ENCODE measurements around the gene PANX1.

PANX1 gene

DNA sequence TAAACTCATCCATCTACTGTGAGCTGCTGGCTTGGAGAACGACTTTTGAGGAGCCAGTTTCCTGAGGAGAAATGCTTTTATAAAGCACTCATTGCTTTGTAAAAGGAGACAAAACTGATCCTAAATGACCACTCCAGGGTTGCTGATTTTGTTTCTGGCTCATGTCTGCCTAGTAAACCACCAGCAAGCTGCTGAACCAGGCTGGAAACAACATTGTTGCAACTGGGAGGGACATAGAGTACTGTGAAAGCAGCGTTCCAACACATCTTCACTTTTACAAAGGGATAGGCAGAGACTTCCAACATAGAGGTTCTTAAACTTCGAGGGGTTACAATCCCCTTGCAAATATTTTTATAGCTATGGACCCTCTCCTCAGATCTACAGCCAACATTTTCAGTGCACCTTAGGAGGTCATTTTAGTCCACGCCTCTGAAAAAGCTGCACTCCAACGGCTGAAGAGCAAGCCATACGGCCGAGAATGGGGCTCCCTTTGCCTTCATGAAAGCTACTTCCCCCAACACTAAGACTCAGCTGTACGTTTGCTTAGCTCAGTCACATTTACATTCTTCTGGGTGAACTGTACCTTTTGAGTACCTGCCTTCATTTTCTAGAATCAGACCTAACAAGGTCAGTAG is 54.7 kb downstream of the PANX1 start:
- in situ Hi-C loops (cut with MboI; ENCODE audit: low sequenced_read_pairs) = loop anchor here (10.0 kb wide), 1 partner anchor 321 kb away; no protein-coding TSS in a partner anchor

DNA sequence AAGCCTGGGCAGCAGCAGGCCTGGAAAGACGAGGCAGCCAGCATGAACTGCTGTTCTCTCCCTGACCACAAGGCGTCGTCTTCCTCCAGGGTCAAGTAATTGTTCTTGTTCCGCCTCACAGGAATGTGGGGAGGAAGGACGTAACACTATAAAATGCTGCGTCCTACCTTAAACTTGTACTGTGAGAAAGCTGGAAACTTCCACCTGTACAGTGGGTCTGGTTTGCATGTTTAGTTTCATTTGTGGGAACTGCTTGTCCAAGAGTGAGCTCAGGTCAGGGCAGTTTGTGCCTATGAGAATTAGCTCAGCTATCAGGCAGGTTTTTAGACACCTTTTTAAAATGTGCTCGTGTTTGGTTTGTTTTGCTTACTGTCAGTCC is 55.2 kb downstream of the PANX1 start:
- in situ Hi-C loops (cut with MboI; ENCODE audit: low sequenced_read_pairs) = loop anchor here (10.0 kb wide), 1 partner anchor 321 kb away; no protein-coding TSS in a partner anchor

DNA sequence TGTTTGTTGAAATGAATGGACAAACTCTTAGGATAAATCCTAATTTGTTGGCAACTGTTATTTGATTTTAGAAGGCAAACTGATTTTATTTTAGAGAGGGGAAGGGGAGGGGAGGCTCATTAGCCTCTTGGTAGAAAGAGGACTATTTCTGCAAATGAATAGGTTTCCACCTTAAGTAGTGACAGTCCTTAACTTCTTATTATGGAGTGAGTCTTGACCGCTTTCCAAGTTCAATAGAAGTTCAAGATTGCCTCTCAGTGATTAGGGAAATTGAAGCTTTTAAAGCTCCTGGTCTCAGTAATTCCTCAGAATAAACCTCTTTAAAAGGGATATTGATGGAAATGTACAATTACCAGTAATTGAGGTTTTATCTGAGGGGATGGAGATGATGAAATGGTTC is 55.7 kb downstream of the PANX1 start:
- in situ Hi-C loops (cut with MboI; ENCODE audit: low sequenced_read_pairs) = loop anchor here (10.0 kb wide), 1 partner anchor 320 kb away; no protein-coding TSS in a partner anchor

DNA sequence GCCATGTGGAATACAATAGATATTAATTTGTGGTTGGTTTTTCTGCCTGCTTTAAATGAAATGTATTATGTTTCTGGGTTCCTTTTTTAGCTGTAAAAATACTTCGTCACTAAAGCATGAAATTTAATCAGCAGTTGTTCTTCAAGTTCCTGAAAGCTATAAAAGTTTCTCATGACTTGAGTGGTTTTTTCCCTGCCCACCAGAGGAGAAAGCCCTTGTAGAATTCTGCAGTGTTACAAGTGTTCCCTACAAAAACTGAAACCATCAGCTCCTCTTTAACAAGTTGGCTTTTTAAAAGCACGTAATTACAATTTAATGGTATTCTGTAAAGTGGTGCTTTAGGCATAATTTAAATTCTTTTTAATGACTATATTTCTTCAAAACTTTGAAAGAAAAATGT is 56.2 kb downstream of the PANX1 start:
- in situ Hi-C loops (cut with MboI; ENCODE audit: low sequenced_read_pairs) = loop anchor here (10.0 kb wide), 1 partner anchor 320 kb away; no protein-coding TSS in a partner anchor

DNA sequence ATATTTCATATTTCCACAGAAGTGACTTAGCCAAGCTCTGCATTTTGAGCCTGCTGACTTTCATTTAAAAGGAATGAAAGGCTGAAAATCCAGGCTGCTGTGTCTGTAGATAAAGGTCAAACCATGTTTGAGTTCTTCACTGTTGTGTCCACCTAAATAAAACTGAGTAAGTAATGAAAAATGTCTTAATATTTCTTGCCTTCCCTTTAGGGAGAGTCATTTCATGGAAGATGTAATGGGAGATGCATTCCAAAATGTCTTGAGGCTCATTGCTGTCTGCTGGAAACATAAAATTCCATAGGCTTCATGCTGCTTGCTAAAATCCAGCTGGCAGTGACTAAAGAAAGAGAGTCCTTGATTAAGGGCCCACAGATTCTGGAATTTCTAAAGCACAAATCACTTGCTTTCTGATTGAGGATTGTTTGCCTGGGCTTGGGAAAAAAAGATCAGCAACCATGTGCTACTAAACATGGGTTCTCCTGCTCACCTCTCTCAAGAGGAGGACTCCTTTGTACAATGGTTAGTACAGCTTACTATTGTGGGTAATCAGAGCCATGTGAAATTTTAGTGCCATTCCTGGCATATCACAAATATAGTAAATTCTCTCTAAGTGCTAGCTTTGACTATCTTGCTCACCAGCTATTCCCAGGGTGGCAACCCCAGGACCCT is 56.9 kb downstream of the PANX1 start:
- in situ Hi-C loops (cut with MboI; ENCODE audit: low sequenced_read_pairs) = loop anchor here (10.0 kb wide), 1 partner anchor 319 kb away; no protein-coding TSS in a partner anchor

DNA sequence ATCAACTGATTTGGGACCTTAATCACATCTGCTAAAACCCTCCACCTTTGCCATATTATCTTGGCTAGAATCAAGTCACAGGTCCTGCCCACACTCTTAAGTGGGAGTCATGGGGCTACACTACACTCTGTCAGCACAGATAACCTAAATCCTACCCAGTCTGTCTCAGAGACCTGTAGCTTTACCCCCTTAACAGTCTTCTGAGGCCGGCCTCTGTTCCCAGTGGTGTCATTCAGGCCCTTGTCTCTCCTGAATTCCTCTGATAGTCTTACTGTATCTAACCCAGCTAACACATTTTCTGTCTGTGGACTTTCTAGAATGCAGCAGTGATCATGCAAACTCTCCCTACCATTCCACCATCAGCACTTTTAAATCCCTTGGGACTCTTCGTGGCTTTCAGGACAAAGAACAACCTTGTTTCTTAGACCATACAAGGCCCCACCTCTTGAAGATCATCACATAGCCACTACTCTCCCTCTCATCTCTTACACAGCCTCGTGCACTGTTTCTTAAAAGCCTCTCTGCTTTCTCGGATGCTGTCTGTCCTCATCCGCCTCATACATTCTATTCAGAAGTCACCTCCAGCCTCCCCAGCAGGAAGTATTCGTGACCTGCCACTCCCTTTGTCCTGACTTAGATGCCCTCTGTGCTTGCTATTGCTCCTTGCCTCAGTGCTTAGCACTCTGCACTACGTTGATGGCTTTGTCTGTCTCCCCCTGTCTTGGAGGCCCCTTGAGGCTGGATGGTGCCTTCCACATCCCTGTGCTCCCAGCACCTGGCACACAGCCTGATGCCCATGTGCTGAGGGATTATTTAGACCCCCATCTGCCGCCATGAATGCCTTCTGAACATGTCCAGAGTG is 57.9 kb downstream of the PANX1 start:
- in situ Hi-C loops (cut with MboI; ENCODE audit: low sequenced_read_pairs) = loop anchor here (10.0 kb wide), 1 partner anchor 318 kb away; no protein-coding TSS in a partner anchor

DNA sequence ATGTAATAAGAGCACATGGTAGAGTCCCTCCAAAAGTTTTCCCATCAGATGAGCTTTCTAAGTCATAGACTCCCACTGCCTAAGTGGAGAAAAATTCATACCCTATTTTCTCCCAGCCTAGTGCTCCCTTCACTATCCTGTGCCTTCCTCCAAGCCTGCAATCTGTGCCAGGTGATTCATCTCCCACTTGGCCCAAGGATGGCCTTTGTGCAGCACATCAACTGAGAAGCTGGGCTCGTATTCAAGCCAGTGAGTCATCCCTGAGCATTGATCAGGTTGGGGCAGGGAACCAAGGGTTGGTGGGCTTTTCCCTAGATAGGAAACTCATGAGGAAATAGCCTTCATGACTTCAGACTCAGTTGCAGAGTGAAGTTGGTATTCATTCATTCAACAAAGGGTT is 64.6 kb downstream of the PANX1 start:
- in situ Hi-C loops (cut with MboI; ENCODE audit: low sequenced_read_pairs) = no loop called here

DNA sequence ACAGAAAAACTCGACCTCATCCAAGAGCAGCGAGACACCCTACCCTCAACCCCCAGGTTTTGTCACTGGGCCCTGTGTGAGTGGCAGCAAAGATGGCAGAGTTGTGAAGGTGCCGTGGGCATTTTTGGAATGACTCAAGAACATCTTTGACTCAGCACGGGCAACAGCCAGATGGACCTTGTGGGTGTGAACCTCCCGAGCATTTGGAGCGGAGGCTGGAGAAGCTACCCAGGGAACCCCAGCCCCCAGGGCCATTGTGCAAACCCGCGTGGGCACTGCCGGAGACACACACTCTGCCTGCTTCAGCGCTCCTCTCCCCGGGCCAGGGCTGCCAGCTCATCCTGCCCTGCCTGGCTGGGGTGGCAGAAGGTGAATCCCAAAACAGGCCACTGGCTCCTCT is 66.1 kb downstream of the PANX1 start:
- in situ Hi-C loops (cut with MboI; ENCODE audit: low sequenced_read_pairs) = no loop called here

DNA sequence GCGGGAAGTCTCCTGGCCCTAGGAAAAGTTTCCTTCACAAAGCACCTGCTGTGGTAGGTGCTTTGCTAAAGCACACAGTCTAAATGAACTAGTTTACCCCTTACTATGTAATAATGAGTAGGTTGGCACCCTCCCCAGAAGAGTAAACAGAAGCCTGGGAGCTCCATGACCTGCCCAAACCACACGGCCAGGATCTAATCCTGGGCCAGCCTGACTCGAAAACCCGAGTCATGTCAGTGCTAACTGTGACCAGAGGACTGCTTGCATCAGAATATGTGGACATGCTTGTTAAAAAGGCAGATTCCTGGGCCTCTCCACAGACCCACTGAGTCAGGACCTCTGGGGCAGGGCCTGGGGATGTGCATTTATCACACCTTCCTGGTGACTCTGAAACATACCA is 67.7 kb downstream of the PANX1 start:
- in situ Hi-C loops (cut with MboI; ENCODE audit: low sequenced_read_pairs) = no loop called here

DNA sequence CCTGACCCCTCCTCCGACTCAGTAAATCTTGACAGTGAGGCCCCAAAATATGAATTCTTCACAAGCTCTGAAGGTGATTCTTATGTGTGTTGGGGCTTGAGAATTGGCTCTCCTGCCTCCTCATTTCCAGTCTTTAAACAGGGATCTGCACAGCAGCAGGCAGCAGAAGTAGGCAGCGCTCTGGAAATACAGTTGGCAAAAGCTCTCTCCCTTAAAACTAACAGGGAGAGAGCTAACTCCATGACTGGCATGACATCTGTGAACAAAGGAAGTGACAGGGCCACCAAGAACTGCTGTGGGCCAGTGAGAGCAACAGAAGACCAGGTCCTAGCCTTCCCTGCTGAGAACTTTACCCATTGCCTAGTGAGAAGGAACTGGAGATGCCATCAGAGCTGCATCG is 70.1 kb downstream of the PANX1 start:
- in situ Hi-C loops (cut with MboI; ENCODE audit: low sequenced_read_pairs) = no loop called here

DNA sequence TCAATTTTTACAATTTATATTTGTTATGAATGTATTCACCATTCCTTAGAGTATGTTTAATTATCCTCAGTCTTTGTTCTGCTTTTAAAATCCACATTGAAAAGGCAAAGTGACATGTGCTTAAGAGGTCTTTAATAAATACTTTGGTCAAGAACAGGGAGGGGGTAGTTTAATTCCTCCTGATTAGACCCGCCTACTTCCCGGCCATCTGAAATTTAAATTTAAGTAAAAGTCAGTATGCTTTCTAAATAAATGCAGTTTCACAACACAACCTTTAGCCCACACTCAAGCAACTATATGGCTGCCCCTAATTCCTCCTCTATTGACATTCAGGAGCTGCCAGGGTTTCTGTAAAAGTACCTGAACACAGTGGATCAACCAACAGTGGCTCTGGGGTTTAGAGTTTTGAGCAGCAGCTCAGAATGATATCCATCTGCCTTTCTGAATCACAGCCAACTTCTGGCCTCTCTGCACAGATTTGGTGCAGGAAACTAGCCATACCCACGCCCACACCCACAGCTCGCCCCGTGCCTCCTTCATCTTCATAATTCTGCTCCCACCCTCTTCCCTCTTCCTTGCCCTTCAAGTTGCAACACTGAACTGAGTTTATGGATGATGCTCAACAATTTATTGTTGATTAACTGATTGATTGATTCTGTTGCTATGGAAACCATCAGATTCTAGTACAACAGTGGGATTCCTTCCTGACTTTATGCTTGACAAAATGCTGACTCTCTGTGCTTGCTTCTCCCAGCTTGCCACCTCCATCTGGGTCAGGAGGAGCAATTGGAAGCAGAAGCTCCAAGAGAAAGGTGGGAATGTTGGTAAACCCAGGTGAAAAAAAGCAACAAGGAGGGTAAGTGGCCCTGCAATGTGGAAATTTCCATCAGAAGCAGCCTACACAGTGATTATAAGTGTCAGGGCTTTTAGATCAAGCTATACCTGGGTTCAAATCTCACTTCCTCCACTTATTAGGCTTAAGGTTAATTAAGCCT is 70.8 kb downstream of the PANX1 start:
- in situ Hi-C loops (cut with MboI; ENCODE audit: low sequenced_read_pairs) = no loop called here

DNA sequence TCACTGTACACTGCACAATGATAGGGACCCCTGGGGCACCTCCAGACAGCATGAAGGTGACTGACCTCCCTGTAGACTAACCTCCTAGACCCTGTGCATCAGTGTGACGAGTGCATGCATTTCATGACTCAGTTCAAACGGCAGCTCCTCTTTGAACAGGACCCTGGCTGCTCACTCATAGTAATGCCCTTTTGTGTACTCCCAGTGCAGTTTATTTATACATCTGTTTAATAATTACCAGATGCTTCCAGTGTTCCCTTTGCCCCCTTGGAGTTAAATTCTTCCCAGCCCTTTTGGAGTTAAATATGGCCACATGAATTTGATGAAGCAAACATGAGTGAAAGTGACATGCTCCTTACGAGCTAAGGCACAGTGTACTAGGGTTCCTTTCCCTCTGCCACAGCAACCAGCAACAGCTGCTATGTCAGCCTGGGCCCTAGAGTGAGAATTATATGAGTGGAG is 72.4 kb downstream of the PANX1 start:
- in situ Hi-C loops (cut with MboI; ENCODE audit: low sequenced_read_pairs) = no loop called here

DNA sequence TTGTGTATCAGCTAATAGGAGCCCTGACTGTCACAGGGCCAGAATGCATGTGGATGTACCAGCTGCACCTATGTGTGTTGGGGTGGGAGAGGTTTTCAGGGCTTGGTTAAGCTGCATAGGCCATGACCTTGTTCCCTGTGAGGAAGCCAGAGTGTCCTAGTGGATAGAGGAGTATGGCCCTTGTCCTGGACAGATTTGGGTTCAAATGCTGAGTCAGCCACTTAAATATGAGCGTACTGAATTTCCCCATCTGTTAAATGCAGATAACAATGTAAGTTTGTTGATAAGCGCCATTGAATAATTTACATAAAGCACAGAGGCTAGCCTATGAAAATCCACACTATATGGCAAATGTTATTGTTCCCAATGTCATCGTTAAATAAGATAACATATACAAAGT is 74.4 kb downstream of the PANX1 start:
- in situ Hi-C loops (cut with MboI; ENCODE audit: low sequenced_read_pairs) = no loop called here

DNA sequence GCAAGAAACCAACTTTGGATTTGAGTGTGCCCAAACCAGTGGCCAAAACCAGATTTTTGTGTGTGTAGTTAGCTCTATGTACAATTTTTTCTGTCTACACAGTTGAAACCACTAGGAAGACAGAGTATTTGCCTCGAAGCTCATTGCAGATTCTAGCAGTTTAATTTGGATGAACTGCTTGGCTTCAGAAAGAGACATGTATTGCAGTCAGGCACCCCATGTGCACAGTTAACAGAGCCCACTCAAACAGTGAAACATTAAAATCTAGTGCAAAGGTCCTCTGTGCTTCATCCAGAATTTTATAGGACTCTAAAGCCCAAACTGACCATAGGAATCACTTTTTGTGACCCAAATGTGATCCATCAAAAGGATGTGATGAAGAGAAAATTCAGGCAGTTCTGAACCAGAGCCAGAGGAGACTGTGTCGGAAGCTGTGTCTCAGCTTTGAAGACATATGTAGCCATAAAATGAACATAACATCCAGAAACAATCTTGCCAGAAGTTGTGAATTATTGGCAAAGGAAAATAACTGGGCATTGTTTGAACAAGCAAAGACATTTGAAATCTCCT is 82.7 kb downstream of the PANX1 start:
- in situ Hi-C loops (cut with MboI; ENCODE audit: low sequenced_read_pairs) = no loop called here

DNA sequence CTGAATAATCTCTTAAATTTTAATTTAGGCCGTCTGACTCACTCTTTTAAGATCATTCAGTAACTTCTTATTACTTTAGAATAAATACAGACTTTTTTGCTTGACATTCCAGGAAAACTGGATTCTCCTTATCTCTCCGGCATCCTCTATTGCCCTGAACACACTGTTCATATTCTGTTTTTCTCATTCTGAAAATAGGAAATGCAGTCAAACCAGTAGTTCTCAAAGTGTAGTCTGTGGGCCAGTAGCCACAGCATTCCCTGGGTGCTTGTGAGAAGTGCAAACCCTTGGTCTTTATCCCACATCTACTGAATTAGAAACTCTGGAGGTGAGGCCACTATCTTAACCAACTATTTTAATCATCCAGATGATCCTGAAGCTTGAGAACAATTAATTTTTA is 84.3 kb downstream of the PANX1 start:
- in situ Hi-C loops (cut with MboI; ENCODE audit: low sequenced_read_pairs) = no loop called here

DNA sequence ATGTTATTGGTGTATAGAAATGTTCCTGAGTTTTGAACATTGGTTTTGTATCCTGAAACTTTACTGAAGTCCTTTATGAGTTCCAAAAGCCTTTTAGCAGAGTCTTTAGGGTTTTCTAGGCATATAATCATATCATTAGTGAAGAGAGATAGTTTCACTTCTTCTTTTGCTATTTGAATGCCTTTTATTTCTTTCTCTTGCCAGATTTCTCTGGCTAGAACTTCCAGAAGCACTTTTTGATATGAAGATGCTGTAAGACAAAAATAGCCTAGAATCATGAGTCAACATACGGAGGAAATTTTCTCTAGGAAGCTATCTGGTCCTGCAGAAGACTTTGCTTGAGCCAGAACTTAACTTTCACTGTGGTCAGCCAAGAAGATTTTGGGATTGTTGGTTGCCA is 89.1 kb downstream of the PANX1 start:
- in situ Hi-C loops (cut with MboI; ENCODE audit: low sequenced_read_pairs) = no loop called here

DNA sequence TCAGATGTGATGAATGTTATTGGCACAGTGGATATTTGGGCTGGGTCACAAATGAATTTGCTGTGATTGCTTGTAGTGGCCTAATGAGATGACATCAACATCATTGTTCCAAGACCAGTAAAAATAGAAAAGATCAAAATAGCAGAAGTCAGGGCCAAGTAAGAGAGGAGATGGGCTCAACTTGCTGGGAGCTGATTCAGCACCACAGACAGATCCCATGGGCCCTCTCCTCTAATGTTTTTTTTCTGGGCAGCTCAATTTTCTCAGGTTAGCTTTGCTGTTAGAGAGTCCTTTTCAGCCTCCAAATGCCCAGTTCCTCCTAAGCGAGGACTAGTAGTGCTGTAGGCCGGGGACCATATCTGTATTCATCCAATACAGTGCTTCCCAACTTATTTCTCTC is 89.7 kb downstream of the PANX1 start:
- in situ Hi-C loops (cut with MboI; ENCODE audit: low sequenced_read_pairs) = no loop called here

DNA sequence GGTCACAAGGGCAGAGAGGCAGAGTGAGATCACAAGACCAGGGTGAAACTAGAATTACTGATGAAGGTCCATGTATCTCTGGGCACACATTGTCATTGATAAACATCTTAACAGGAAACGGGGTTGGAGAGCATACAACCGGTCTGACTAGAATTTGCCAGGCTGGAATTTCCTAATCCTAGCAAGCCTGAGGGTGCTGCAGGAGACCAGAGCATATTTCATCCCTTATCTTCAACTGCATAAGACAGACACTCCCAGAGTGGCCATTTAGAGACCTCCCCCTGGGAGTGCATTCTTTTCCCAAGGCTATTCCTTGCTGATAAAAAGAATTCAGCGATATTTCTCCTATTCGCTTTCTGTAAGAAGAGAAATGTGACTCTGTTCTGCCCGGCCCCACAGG is 91.1 kb downstream of the PANX1 start:
- in situ Hi-C loops (cut with MboI; ENCODE audit: low sequenced_read_pairs) = no loop called here

DNA sequence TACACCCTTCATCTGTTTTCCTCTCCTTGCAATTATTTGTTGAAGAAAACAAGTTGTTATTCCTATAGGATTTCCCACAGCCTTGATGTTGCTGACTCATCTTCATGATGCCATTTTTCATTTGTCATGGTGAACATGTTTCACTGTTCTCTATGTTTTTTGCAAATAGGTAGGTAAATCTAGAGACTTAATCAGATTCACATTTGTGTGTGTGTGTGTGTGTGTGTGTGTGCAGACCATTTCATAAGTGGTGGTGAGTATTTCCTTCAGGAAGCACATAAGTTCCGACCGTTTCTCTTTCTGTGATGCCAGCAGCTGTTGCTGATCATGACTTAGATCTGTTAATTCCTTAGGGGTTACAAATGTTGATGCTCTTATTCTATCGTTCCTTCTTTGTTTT is 95.4 kb downstream of the PANX1 start:
- in situ Hi-C loops (cut with MboI; ENCODE audit: low sequenced_read_pairs) = no loop called here

Data from HL-60/S4 treated with retinoic acid at 250 ng/mL for 4 days and 3 days (cell line).